ENCODE data around the gene CCDC57.

CCDC57 gene

DNA sequence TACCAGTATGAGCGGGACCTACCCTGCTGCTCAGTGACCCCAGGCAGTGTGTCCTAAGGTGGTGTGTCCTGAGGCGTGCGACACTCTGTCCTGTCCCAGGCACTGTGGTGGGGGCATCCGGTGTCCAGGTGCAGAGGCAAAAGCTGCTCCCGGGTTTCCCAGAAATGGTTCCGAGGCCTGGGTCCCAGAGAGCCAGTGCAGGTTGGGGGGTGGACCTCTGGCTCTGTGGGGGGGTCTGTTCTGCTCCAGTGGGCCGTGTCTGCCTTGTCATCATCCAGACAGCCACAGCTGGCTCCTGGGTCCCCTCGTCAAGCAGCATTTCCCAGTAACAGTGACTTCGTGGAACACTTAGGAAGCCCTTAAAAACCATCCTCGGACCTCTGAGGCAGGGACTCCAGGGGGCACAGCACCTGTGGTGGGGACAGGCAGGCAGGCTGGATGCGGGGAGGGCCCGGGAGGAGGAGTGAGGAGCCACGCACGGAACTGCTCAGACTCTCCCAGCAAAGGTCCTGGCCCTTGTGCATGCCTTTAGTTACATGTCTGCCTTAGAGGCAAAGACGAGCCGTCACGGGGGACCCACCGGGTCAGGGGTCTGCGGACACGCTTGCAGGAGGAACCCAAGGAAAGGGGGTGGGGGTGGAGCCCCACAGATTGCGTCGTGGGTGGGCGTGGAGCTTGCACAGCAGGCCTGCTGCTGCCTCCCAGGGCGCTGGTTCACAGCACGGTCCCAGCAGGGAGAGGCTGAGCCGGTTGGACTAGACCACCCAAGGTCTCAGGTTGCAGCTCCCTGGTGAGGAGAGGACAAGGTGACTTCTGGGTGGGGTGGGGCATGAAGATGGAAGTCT lies 21.8 kb upstream of the CCDC57 start:
- TF ChIP-seq POLR2AphosphoS5 (IDR thresholded peaks at IDR 0.05; ENCODE audit: low read depth, low read length) (no peak), TAF1 (IDR thresholded peaks at IDR 0.05; ENCODE audit: borderline replicate concordance, insufficient read depth, low read length) (no peak), FOXP2 (optimal IDR thresholded peaks at IDR 0.05; ENCODE audit: borderline replicate concordance, extremely low read depth, extremely low read length, insufficient read depth) (no peak), SIN3A (IDR thresholded peaks at IDR 0.05; ENCODE audit: borderline replicate concordance, insufficient read depth, low read length) (no peak)
- TF ChIP-seq, protein P1, sequence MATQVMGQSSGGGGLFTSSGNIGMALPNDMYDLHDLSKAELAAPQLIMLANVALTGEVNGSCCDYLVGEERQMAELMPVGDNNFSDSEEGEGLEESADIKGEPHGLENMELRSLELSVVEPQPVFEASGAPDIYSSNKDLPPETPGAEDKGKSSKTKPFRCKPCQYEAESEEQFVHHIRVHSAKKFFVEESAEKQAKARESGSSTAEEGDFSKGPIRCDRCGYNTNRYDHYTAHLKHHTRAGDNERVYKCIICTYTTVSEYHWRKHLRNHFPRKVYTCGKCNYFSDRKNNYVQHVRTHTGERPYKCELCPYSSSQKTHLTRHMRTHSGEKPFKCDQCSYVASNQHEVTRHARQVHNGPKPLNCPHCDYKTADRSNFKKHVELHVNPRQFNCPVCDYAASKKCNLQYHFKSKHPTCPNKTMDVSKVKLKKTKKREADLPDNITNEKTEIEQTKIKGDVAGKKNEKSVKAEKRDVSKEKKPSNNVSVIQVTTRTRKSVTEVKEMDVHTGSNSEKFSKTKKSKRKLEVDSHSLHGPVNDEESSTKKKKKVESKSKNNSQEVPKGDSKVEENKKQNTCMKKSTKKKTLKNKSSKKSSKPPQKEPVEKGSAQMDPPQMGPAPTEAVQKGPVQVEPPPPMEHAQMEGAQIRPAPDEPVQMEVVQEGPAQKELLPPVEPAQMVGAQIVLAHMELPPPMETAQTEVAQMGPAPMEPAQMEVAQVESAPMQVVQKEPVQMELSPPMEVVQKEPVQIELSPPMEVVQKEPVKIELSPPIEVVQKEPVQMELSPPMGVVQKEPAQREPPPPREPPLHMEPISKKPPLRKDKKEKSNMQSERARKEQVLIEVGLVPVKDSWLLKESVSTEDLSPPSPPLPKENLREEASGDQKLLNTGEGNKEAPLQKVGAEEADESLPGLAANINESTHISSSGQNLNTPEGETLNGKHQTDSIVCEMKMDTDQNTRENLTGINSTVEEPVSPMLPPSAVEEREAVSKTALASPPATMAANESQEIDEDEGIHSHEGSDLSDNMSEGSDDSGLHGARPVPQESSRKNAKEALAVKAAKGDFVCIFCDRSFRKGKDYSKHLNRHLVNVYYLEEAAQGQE (IDR thresholded peaks at IDR 0.05; ENCODE audit: insufficient read depth in 1 of 2, low read depth in 2 of 2, low read length in 2 of 2) = no peak

DNA sequence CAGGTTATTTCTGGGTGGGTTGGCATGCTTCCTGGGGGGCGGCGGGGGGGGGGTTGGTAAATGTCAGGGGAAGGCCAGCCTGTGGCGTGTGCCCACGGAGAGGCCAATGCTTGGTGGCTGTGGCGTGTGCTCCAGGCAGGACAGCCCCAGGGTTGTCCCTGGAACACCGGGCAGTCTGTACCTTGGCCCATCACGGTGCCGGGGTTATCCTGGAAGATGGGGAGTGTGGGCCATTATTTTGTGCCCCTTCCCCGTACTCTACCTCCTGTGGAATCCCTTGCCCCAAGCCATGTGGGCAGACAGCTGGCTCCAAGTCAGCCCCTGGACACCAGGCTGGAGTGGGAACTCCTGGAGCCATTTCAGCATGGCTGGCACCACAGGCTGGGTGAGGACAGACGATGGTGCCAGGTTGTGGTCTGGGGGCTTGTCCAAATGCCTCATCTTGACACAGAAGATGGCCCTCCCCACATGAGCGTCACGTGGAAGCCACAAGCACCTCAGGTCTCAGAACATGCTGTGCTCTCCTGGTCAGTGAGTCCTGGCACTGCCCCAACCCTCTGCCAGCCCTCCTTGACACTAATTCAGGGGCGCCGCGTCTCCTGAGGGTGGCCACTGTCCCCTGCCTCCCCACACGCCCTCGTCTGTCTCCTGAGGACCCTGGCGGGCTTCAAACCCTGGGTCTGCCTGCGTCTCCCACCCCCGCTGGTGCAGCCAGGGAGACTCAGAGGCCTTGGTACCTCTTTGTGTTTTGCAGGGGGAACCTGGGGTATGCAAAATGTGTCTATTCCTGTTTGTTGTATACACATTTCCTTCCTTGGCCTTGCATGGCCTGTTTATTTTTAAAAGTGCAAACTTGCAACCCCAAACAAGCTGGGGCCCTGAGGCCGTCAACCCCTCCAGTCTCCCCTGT lies 20.5 kb upstream of the CCDC57 start:
- TF ChIP-seq TAF1 (IDR thresholded peaks at IDR 0.05; ENCODE audit: borderline replicate concordance, insufficient read depth, low read length) (no peak), POLR2AphosphoS5 (IDR thresholded peaks at IDR 0.05; ENCODE audit: low read depth, low read length) (no peak), SIN3A (IDR thresholded peaks at IDR 0.05; ENCODE audit: borderline replicate concordance, insufficient read depth, low read length) (no peak), FOXP2 (optimal IDR thresholded peaks at IDR 0.05; ENCODE audit: borderline replicate concordance, extremely low read depth, extremely low read length, insufficient read depth) (no peak)
- TF ChIP-seq, protein P1 (IDR thresholded peaks at IDR 0.05; ENCODE audit: insufficient read depth in 1 of 2, low read depth in 2 of 2, low read length in 2 of 2) = no peak

DNA sequence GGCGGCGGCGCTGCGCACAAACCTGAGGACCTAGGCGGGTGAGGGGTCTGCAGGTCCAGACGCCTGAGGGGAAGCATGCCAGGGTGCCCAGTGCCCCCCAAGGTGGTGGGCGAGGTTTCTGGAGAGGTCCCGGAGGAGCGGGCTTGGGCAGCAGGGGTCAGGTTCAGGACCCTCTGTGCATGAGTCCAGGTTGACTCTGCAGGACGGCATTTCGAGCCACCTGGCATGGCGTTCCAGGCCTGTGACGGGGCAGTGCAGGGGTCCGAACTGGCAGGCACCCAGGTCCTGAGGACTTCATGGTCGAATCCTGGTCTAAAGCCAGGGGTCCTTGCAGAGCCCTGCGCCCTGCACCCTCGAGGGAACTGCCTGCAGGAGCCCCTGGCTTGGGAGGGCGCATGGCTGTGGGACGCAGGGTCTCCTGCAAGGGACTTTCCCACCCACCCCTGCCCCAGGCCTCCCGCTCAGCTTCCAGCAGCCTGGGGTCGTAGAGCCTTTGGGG lies 19.7 kb upstream of the CCDC57 start:
- no peak for TF ChIP-seq POLR2AphosphoS5 (IDR thresholded peaks at IDR 0.05; ENCODE audit: low read depth, low read length)
- TF ChIP-seq, protein P1 (IDR thresholded peaks at IDR 0.05; ENCODE audit: insufficient read depth in 1 of 2, low read depth in 2 of 2, low read length in 2 of 2) = no peak
- TF ChIP-seq TAF1 (IDR thresholded peaks at IDR 0.05; ENCODE audit: borderline replicate concordance, insufficient read depth, low read length) = no peak

DNA sequence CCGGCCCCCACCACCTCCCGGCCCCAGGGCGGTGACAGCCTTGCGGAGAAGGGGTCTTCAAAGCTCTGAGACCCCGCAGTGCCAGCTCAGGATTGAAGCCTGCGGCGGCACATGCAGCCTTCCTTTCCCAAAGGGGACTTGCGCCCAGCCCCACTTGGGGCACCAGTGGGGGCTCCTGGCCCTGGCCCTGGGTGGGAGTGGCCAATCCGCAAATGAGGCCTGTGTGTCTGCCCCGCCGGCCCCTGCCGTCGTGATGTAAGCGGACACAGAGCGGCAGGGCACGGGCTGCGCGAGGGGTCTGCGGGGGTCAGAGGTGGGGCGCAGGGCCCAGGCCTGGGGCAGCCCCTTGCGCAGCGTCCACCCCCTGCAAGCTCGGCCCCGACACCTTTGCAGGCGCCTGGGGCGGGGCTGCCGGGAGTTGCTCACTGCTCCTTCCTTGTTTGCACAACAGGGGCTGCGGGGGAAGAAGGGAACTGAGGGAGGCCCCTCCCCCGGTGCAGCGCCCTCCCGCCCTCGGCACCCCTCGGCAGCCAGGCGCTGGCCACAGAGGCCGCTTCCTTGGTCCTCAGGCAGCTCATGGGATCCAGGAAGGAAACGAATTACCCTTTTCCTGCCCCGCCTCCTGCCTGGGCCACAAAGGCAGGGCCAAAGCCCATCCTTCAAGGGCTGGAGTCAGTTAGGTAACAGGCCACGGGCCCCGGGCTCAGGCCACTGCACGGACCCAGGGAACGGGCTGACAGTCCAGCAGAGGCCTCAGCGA lies 19.1 kb upstream of the CCDC57 start:
- TF ChIP-seq TAF1 (IDR thresholded peaks at IDR 0.05; ENCODE audit: borderline replicate concordance, insufficient read depth, low read length) (peak; percentile 22; the same call in 1 of the 2 replicates), FOXP2 (optimal IDR thresholded peaks at IDR 0.05; ENCODE audit: borderline replicate concordance, extremely low read depth, extremely low read length, insufficient read depth) (no peak), POLR2AphosphoS5 (IDR thresholded peaks at IDR 0.05; ENCODE audit: low read depth, low read length) (no peak; the same call in 1 of the 2 replicates), SIN3A (IDR thresholded peaks at IDR 0.05; ENCODE audit: borderline replicate concordance, insufficient read depth, low read length) (0 out of 2 replicates have a peak, but pooled peaks have one; percentile 46)
- TF ChIP-seq, protein P1 (IDR thresholded peaks at IDR 0.05; ENCODE audit: insufficient read depth in 1 of 2, low read depth in 2 of 2, low read length in 2 of 2) = 0 out of 4 replicates have a peak, but pooled peaks of 1 of the 2 experiments have one; percentile 27

All from PFSK-1 (cell line).